Cardiac fibroblast (primary cell): Measurements from ENCODE around the gene DCLK2.

ENCODE experiments used
- DNase-seq, 2 donors: peaks; one replicate each; pipeline versions ENCODE4 v3.0.0 to v3.0.0-alpha.2; 2010; ENCODE audit warnings: low read depth in 2 of 2
- H3K4me3 ChIP-seq, 2 donors: replicated peaks in 1 of 2; 1 replicate in 1 of 2; 2 replicates in 1 of 2; pipeline ENCODE4 v1.5.1; 2011; ENCODE audit warnings: low read depth in 2 of 2, low read length in 2 of 2, mild to moderate bottlenecking in 2 of 2, moderate library complexity in 1 of 2
- CTCF ChIP-seq: IDR thresholded peaks from one replicate; pipeline ENCODE4 v1.5.1; 2011; ENCODE audit warnings: low read depth, mild to moderate bottlenecking, low read length, inconsistent platforms

DCLK2 gene

GRCh38 chr4:150142831-150143230 lies 64.6 kb downstream of the DCLK2 start:
- H3K4me3 ChIP-seq, result no peak overlapping the region
- no peak for DNase-seq
- TF ChIP-seq CTCF, result no peak

GRCh38 chr4:150145090-150145945 lies 67.1 kb downstream of the DCLK2 start:
- TF ChIP-seq CTCF, result no peak
- DNase-seq, result no peak
- H3K4me3 ChIP-seq, result no peak overlapping the region

GRCh38 chr4:150145946-150146340 lies 67.7 kb downstream of the DCLK2 start:
- H3K4me3 ChIP-seq, result no peak overlapping the region
- no peak for DNase-seq
- no peak for TF ChIP-seq CTCF

GRCh38 chr4:150149381-150149780 lies 71.1 kb downstream of the DCLK2 start:
- peak; percentile 29 to 83 for DNase-seq
- no peak overlapping the region for H3K4me3 ChIP-seq
- TF ChIP-seq CTCF, result no peak

GRCh38 chr4:150150629-150151062 lies 72.4 kb downstream of the DCLK2 start:
- no peak for DNase-seq
- H3K4me3 ChIP-seq, result no peak overlapping the region
- TF ChIP-seq CTCF, result no peak

GRCh38 chr4:150152766-150153165 lies 74.5 kb downstream of the DCLK2 start:
- no peak for TF ChIP-seq CTCF
- DNase-seq, result peak; percentile 69 to 73
- no peak overlapping the region for H3K4me3 ChIP-seq
